ENCODE results near the gene SAG.

The SAG gene

GRCh38 chr2:233288663-233289062, 19.0 kb upstream of the SAG start:
- no peak for DNase-seq (ENCODE audit: low read depth)

- DNase-seq (ENCODE audit: low read depth), result no peak
Observed at GRCh38 chr2:233289648-233290047, 18.0 kb upstream of the SAG start.

- DNase-seq (ENCODE audit: low read depth), result no peak
Observed at GRCh38 chr2:233290051-233290845, 17.4 kb upstream of the SAG start.

- DNase-seq (ENCODE audit: low read depth), result no peak
Observed at GRCh38 chr2:233295891-233296290, 11.7 kb upstream of the SAG start.

GRCh38 chr2:233297076-233297475, 10.5 kb upstream of the SAG start:
- no peak for DNase-seq (ENCODE audit: low read depth)

GRCh38 chr2:233300401-233300800, 7.2 kb upstream of the SAG start:
- no peak for DNase-seq (ENCODE audit: low read depth)

GRCh38 chr2:233301248-233301647, 6.4 kb upstream of the SAG start:
- DNase-seq (ENCODE audit: low read depth), result no peak

- DNase-seq (ENCODE audit: low read depth), result no peak
Observed at GRCh38 chr2:233301811-233302210, 5.8 kb upstream of the SAG start.

GRCh38 chr2:233303252-233303651, 4.4 kb upstream of the SAG start:
- DNase-seq (ENCODE audit: low read depth), result no peak

- DNase-seq (ENCODE audit: low read depth), result no peak
Observed at GRCh38 chr2:233311241-233311926, 3.8 kb downstream of the SAG start.

- no peak for DNase-seq (ENCODE audit: low read depth)
Observed at GRCh38 chr2:233312874-233313273, 5.3 kb downstream of the SAG start.

GRCh38 chr2:233314180-233314925, 6.7 kb downstream of the SAG start:
- no peak for DNase-seq (ENCODE audit: low read depth)

- DNase-seq (ENCODE audit: low read depth), result no peak
Observed at GRCh38 chr2:233317196-233317943, 9.8 kb downstream of the SAG start.

- no peak for DNase-seq (ENCODE audit: low read depth)
Observed at GRCh38 chr2:233319256-233319655, 11.6 kb downstream of the SAG start.

GRCh38 chr2:233320470-233320869, 12.9 kb downstream of the SAG start:
- DNase-seq (ENCODE audit: low read depth), result no peak

GRCh38 chr2:233321166-233321565, 13.6 kb downstream of the SAG start:
- no peak for DNase-seq (ENCODE audit: low read depth)

- DNase-seq (ENCODE audit: low read depth), result no peak
Observed at GRCh38 chr2:233323851-233324250, 16.2 kb downstream of the SAG start.

- no peak for DNase-seq (ENCODE audit: low read depth)
Observed at GRCh38 chr2:233325256-233325655, 17.6 kb downstream of the SAG start.

- DNase-seq (ENCODE audit: low read depth), result no peak
Observed at GRCh38 chr2:233325814-233326213, 18.2 kb downstream of the SAG start.

- DNase-seq (ENCODE audit: low read depth), result no peak
Observed at GRCh38 chr2:233326500-233326899, 18.9 kb downstream of the SAG start.

- no peak for DNase-seq (ENCODE audit: low read depth)
Observed at GRCh38 chr2:233328922-233329321, 21.3 kb downstream of the SAG start.

- no peak for DNase-seq (ENCODE audit: low read depth)
Observed at GRCh38 chr2:233329489-233330135, 22.0 kb downstream of the SAG start.
